DMS 273 (cell line): ENCODE data around the gene CSNK1A1.
"Not testable (repeated sequence)": the region's sequence is repeated elsewhere in the genome, so short reads cannot be mapped to it uniquely, and the experiment has no call there.

ENCODE experiments used
- DNase-seq: peaks from one replicate; lab custom pipeline; 2025; ENCODE audit not compliant: unreplicated experiment; lab: John Stamatoyannopoulos, UW

The CSNK1A1 gene

DNA sequence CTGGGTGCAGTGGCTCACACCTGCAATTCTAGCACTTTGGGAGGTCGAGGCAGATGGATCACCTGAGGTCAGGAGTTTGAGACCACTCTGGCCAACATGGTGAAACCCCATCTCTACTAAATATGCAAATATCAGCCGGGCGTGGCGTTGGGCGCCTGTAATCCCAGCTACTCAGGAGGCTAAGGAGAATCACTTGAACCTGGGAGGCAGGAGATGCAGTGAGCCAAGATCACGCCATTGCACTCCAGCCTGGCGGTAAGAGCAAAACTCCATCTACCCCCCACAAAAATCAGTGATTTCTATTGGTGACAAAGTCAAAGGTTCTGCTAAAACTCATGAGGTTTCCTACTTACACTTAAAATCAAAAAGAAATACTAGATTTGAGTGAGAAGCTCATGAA is 18.8 kb downstream of the CSNK1A1 start:
- no peak for DNase-seq

DNA sequence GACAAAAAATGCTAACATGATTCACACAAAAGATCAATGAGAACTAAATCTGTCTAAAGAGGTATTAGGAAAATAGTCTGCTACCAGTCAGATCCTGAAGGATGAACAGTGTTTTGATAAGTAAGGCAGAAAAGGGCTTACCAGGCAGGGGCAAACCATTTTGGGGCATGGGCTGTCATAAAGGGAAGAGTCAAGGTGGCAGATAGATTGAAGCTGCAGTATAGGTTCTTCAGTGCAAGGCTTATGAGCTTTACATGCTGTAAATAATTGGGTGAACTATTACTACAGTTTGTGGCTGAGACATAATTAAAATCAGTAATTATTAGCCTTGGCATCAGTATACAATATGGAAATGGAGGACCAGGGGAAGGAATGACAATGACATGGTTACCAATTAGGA is 21.8 kb downstream of the CSNK1A1 start:
- no peak for DNase-seq

DNA sequence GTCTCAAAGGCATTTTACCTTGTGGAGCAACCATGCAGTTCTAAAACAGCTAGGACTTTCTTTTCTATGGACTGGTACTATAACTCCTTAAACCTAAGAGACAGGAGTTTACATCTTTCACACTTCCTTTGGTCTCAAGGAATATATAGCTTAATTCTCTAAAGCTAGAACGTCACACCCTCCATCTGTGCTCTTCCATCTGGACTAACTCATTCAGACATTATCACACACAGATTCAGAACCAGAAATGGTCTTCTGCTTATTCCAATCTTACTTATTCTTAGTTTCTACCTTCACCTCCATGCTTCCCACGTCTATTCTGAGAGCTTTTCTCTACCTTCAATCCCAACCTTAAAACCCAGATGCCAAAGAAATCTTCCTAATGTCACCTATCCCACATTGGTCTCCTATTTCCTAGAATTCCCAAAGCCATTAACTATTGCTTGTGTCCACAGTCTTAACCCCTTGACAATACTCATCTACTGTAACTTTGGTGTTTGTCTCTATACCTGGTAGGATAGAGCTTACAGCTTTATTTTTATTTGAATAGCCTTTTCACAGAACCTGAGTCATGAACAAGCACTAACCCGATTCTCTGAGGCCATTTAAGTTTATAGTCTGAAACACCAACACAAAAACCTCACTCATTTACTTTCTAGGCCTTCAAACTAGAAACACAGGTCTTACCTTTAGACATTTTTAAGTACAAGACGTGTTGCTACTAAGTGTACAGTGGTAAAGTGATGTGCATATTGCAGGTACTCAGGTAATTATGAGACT is 22.8 kb downstream of the CSNK1A1 start:
- peak; percentile 70 for DNase-seq

DNA sequence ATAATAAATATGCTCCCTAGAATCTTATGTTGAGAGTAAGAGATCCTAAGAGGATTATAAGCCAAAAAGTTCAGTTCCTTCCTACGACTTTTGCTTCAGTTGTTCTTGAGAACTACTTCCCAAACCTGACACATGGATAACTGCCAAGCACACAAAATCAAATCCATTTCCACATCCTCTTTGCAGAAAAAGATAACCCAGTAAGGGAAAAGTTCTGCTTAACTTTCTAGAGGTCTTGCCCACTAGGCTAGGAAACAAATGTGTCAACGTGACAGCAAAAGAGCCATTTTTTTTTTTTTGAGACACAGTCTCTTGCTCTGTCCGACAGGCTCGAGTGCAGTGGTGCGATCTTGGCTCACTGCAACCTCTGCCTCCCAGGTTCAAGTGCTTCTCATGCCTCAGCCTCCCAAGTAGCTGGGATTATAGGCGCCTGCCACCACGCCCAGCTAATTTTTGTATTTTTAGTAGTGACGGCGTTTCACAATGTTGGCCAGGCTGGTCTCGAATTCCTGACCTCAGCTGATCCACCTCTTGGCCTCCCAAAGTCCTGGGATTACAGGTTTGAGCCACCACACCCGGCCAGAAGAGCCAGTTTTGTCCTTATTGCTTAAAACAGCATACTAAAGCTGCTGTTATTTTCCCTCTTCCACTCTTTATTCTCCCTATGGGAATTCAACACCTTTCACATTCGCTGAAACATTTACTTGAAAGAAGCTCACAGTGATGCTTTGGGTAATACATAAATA is 24.2 kb downstream of the CSNK1A1 start:
- DNase-seq: no peak

DNA sequence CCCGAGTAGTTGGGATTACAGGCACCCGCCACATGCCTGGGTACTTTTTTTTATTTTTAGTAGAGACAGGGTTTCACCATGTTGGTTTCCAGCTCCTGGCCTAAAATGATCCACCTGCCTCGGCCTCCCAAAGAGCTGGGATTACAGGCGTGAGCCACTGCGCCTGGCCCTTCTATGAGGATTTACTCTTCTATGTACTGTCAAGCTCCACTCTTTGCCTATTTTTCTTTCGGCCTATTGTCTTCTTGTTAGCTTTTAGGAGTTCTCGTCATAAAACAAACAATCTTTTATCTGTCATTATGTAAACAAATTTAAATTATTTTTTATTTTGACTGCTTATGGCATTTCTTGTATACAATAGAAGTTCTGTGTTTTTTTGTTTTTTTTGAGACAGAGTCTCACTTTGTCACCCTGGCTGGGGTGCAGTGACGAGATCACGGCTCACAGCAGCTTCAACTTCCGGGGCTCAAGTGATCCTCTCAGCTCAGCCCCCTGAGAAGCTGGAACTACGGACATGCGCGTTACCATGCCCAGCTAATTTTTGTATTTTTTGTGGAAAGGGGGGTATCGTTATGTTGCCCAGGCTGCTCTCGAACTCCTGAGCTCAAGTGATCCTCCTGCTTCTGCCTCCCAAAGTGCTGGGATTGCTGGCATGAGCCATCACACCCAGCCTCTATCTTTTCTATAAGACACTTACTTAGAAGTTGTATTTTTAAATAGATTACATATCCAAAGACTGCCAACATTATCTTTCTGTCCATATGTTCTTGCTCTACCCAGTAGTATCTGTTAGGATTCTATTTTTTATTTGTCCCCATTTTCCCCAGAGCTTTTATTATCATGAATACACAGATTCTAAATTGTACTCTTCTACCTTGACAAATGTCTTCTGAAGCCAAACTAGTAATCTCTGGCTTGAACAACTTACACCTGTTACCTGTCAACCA is 29.2 kb downstream of the CSNK1A1 start:
- DNase-seq: no peak

DNA sequence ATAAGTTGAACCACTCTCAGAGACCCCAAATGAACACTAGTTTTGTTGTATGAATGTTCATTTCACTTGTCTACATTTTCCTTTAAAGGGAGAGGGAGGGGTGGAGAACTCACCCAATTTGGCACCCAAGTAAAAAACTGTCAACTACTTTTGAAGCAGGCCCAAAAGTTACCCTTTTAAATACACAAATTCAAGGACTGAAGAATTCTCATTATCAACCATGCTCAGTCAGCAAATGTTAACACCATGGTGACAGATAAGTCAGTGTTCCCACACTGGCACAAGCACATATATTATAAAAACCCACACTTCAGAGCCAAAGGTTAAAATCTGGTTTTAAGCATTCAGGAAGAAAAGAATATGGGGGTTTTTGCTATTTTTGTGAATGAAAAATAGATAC is 31.6 kb downstream of the CSNK1A1 start:
- no peak for DNase-seq

DNA sequence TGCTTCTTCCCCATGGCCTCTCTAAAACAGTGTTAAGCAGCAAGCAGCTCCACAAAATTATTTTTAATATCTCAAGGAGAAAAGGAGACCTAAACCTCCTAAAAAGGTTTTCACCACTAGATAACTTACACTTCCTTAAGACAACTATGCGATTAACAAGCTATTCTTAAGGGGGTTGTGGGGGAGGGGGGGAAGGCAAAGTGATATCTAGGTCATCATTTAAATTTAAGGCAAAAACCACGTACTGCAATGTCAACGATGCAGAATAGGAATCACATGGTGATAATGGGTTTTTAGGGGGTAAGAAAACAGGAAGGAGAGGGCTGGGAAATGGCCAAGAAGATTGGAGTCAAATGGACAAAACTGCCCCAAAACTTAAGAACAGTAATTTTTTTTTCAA is 32.6 kb downstream of the CSNK1A1 start:
- no peak for DNase-seq

DNA sequence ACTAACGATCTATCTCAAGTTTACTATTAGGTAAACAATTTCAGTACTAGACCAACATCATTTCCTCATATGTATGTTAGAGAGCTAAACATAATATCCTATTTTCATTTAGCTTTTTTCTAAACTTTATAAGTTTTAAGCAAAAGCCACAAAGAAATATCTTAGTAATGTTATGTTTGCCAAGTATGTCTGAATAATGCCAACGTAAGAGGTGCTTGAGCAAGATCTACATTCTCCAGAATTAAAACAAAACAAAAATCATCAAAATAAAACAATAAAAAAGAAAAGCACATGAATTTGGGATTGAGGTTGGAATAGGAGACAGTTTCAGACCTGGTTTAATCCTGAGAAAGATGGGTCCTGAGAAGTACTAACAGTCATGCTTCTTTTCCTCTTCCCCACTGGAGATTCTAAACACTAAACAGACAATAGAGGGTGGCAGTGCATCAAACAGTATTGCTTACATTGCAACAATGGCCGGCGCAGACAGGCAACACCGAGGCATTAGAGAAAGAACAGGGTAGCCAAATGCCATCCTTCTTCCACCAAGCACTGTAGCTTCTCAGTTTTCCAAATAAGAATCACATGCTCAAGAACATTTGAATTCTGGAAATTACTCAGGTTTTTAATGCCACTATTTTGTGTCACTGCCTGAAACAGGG is 33.6 kb downstream of the CSNK1A1 start:
- DNase-seq: no peak

DNA sequence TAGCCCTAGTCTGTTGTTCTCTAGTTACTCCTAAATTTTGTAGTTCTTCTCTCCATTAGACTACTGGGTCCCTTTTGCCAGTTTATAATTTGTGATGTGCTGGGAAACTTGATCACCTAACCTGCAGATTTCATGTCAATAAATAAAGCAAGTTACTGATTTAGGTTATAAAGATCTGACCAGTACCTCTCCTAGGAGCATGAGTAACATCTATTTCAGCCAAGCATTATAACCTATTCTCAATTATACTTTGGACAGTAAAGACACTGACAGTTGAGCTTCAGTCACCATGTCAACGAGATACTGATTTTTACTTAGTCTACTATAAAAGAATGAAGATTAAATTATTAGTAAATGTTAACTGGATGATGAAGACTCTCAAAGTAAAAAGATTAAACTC is 36.7 kb downstream of the CSNK1A1 start:
- no peak for DNase-seq

DNA sequence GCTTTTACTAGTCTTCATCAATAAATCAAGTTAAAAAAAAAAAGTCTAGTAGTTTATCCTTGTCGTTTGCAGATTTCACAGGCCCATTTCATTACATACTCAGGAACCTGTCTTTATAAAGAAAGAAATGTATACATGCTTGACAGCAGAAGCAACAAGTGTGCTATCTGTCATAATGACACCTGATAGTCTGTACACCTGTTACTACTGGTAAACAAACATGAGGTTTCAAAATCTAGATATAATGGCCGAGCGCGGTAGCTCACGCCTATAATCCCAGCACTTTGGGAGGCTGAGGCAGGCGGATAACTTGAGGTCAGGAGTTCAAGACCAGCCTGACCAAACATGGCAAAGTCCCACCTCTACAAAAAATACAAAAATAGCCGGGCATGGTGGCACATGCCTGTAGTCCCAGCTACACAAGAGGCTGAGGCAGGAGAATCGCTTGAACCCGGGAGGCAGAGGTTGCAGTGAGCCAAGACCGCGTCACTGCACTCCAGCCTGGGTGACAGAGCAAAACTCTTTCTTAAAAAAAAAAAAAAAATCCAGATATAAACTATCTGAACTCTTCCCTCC is 37.8 kb downstream of the CSNK1A1 start:
- not testable (repeated sequence) for DNase-seq

DNA sequence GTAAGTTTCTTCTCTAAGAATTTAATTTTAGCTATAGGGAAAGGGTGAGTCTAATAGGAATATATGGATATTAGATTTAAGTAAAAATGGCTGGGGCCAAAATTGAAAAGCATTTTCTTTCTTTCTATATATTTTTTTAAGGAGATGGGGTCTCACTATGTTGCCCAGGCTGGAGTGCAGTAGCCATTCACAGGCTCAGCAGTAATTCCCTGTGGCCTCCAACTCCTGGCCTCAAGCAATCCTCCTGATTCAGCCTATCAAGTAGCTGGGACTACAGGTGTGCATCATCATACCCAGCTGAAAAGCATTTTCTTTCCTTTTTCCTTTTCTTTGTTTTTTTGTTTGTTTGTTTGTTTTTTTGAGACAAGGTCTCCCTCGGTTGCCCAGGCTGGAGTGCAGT is 41.1 kb downstream of the CSNK1A1 start:
- DNase-seq: no peak

DNA sequence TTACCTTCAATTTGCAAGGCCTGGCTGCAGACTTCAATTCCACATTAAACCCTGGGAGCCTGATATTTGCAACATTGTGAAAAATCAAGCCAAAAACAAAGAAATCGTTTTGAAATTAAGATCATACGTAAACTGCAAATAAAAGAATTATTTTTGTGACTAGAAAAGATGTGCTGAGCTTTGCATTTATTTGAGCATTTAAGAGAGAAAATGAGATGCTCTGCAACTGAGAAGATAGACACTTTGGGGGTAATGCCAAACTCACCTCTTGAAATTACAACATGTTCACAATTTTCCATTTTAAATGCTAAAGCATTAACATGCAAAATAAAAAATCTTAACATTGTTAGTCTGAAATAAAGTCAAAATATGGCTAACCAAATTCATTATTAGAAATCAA is 46.6 kb downstream of the CSNK1A1 start:
- DNase-seq: no peak

DNA sequence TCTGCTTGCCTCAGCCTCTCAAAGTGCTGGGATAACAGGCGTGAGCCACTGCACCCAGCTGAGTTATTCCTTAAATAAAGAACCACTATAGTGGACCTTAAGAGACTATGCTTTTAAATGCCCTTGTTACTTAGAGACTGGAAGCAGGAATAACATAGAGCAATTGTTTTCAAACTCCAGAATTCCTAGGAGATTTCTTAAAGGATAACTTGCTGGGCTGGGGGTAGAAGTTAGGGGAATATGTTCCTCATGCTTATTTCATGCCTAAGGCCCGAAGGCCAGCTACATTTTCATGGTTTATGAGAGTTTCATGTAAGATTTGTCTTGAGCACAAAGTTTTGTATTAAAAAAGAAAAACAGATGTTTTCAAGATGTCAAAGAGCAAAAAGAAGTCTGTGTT is 48.2 kb downstream of the CSNK1A1 start:
- DNase-seq: no peak

DNA sequence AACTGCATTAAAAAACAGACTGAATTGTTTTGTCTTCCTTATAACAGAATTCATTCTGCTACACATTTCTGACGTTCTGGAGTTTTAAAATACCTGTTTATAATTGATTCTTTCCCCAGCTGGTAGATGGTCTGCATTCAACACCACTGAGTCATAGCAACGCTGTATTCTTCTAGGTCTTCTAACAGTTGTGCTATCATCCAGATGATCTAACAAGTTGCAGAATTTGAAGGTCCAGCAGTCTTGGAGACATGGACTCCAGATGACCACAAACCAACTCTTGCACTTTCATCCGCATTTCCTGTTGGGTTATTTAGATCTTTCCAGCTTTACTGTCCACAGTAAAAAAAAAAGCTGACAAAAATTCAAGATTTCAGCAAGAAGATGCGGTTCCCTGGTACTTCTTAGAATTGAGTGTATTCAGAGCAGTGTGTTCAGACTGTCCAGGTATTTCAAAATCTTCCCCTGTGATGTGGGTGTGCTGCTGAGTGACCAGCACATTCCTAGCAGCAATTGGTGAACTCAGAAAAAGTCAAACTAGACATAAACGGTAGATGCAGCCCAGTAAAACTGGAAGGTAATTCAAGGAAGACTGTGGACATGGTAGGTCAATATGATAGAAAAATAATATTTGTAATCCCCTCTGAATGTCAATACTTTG is 50.2 kb downstream of the CSNK1A1 start:
- no peak for DNase-seq

DNA sequence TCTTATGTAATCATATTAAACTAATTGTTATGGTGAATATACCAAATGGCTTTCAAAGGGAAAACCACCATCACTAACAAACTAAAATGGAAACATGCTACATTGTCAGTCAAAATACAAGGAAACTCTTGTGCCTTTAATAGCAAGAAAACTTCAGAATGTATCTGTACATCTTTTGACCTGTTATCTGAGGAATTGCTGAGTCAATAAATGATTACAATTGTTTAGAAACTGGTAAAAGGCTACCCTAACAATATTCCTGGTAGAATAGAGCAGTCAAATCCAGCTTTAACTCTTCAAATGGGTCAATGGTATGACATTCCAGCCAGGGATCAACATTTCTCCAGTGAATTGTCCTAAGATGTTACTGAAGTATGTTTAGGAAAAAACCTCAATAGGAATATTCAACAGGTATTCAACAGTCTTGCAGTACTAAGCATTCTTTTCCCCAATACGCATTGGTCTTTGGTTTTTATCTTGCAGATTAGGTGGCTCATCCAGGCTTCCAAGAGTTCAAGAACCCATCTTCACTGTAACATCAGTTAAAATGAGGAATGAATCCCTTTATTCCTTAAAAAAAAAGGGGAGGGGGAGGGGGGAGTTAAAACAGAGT is 52.4 kb downstream of the CSNK1A1 start:
- DNase-seq: no peak

DNA sequence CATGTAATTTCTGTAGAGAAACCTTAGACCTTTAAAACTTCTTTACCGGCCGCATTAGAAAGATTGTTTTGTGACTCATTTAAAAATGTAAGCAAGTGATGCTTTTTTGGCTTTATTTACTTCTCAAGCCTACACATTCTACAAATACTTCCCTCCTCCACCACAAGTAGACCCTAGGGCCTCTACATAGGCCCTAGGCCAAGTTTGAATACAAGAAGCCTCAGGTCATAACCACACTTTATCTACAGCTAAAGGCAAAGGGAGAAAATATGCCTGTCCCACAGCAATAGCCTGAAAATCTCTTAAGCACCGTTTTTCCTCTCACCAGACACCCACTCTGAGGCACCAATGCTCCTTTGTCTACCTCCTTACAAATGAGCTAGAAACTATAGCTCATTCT is 53.9 kb downstream of the CSNK1A1 start:
- DNase-seq: no peak

DNA sequence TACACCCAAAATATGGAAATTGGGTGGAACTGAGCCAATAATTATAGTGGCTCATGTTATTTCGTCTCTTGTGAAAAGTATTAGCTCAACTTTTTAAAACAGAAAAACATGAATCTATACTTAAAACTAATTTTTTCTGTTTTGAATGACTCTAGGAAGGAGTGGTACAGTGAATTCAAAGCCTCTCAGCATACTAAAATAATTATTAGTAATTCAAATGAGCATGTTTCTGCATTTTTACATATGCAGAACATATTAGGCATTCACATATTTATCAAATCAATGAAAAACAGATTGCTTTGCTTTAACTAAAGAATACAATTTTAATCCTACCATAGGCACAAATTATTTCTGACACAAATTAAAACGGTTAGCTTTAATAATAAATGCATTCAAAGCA is 54.3 kb downstream of the CSNK1A1 start:
- no peak for DNase-seq

DNA sequence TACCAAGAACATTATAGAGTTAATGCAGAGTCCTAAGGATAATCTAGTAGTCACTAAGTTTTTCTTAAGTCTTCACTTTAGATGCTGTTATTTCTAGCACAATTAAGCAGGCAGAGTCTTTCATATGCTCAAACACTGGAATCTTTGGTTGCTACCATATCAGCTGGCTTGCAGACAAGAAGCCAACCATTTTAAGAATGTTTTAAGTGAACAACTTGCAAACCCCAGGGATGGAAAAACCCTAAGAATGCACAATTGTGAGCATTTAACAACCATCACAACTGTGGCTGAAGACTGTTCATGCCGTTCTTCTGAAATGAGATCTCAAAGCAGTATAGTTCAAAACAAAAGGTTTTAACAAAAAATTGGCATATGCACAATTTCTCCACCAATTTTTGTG is 55.1 kb downstream of the CSNK1A1 start:
- DNase-seq: no peak

DNA sequence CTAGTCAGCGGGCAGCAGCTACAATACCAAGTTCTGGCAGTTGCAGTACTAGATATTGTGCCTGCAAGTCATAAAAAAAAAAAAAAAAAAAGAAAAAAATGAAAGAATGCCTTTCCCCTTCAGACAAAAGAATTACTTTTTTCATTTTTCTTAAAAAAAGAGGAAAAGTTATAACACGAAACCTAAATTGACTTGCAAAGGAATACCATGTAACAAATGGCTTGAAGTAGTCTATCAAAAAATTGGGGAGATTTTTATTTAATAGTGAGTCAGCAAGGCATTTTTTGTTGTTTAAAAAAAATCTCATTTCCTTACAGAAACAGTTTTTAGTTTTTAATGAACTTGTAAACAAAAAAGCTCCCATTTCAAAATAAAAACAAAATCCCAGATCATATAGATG is 55.6 kb downstream of the CSNK1A1 start:
- DNase-seq: no peak

DNA sequence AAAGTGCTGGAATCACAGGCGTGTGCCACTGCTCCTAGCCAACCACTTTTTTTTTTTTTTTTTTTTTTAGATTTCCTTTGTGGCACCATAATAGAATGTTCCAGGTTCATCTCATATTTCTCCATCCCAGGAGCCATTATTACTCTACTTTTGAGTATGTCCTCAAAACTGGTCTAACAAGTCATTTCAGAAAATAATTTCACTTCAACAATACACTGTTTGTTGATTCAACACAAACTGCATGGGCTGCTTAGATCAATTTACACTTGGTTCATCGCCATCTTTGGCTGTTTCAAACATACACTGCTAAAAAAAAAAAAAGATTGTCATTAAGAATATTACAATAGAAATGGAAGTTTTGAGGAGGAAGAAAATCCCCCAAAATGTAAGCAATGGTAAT is 57.9 kb downstream of the CSNK1A1 start:
- no peak for DNase-seq
